CD4-positive, alpha-beta T cell (primary cell): Measurements from ENCODE around the gene PRMT2. TPM values are rescaled to one million over a fixed set of nuclear protein-coding genes. Genes with fewer than 3 reads are reported as not detected.

Experiments
- ATAC-seq: fragments of 200-7000 bp; cut with Tn5 transposase; one replicate; pipeline ENCODE4 v1.10.0; 2022; ENCODE audit warnings: mild to moderate bottlenecking; ENCODE audit not compliant: poor library complexity
- CTCF ChIA-PET: fragments of 350-600 bp; sonication (Branson Sonifier 250); formaldehyde crosslinking; loops from one replicate; lab custom pipeline; 2021; ENCODE audit warnings: antibody characterized with exemption, inconsistent platforms; lab: Charles Lee
- POLR2A ChIA-PET: fragments of 350-600 bp; sonication (Branson Sonifier 250); formaldehyde crosslinking; loops from one replicate; lab custom pipeline; 2021; ENCODE audit warnings: antibody characterized with exemption, inconsistent platforms; lab: Charles Lee
- DNase-seq, 14 experiments: peaks; one replicate each; pipeline ENCODE4 v3.0.0-alpha.2; 2013 to 2020; ENCODE audit warnings: mixed read lengths in 2 of 14
- H3K27ac ChIP-seq, 2 donors: one replicate each; pipeline versions ENCODE4 v1.5.1 to v1.7.0; 2013; ENCODE audit warnings: low read length in 2 of 2, low read depth in 1 of 2, mild to moderate bottlenecking in 1 of 2
- H3K27me3 ChIP-seq, 2 experiments: 1 replicate in 1 of 2; 2 replicates in 1 of 2; pipeline versions ENCODE4 v1.6.1 to v1.7.0; 2013; ENCODE audit warnings: low read length in 2 of 2, control low read depth in 1 of 2, mild to moderate bottlenecking in 1 of 2, moderate library complexity in 1 of 2; ENCODE audit not compliant: insufficient read depth in 2 of 2, control insufficient read depth in 1 of 2
- H3K36me3 ChIP-seq: one replicate; pipeline ENCODE4 v1.6.1; 2013; ENCODE audit warnings: low read length, control low read depth; ENCODE audit not compliant: insufficient read depth
- H3K4me1 ChIP-seq: one replicate; pipeline ENCODE4 v1.6.1; 2013; ENCODE audit warnings: low read length, control low read depth; ENCODE audit not compliant: insufficient read depth
- H3K4me3 ChIP-seq: one replicate; pipeline ENCODE4 v1.5.1; 2013; ENCODE audit warnings: mild to moderate bottlenecking, low read length, moderate library complexity
- H3K9me3 ChIP-seq, 2 experiments: 1 replicate in 1 of 2; 2 replicates in 1 of 2; pipeline versions ENCODE4 v1.6.1 to v1.7.0; 2013; ENCODE audit warnings: low read length in 2 of 2, mild to moderate bottlenecking in 2 of 2, control low read depth in 1 of 2, moderate library complexity in 1 of 2; ENCODE audit not compliant: control insufficient read depth in 1 of 2, insufficient read depth in 1 of 2
- H3K27ac Mint-ChIP-seq: one replicate; pipeline ENCODE4 v1.8.0; 2020; ENCODE audit warnings: mixed read lengths
- H3K27me3 Mint-ChIP-seq: one replicate; pipeline ENCODE4 v1.8.0; 2021; ENCODE audit warnings: mixed read lengths
- H3K36me3 Mint-ChIP-seq: one replicate; pipeline ENCODE4 v1.8.0; 2021; ENCODE audit warnings: low read depth, mixed read lengths
- H3K4me1 Mint-ChIP-seq: one replicate; pipeline ENCODE4 v1.8.0; 2021; ENCODE audit warnings: low read depth, mixed read lengths
- H3K4me3 Mint-ChIP-seq: one replicate; pipeline ENCODE4 v1.8.0; 2020; ENCODE audit warnings: mild to moderate bottlenecking, mixed read lengths
- H3K9me3 Mint-ChIP-seq: one replicate; pipeline ENCODE4 v1.8.0; 2020; ENCODE audit warnings: mixed read lengths
- CTCF ChIP-seq: fragments of 200-600 bp; IDR thresholded peaks from one replicate; pipeline ENCODE4 v1.8.0; 2022; ENCODE audit warnings: antibody characterized with exemption, mild to moderate bottlenecking
- intact Hi-C, 2 experiments: fragments of 100-400 bp; cut with DNase I in 1 of 2; cut with micrococcal nuclease in 1 of 2; formaldehyde crosslinking; loops; one replicate each; pipeline versions ENCODE4 v1.15.1 to v1.9.0; 2023 to 2025; cut with DNase I, micrococcal nuclease
- total RNA-seq, 174 experiments: library from RNA in 2 of 174; stranded (reverse) in 2 of 174; gene quantifications; one replicate each; pipeline ENCODE4 v1.2.3 and lab custom pipeline; 2021 to 2026

PRMT2 gene
- total RNA-seq, 2 experiments from 2014 or later: 97.1 to 101 TPM

GRCh38 chr21:46604329-46604974 lies 31.0 kb upstream of the PRMT2 start:
- Histone ChIP-seq H3K27ac (no peak overlapping the region), H3K36me3 (no peaks in the 10 kb centered on the region), H3K27me3 (no peaks in the 10 kb centered on the region), H3K9me3 (no peaks in the 10 kb centered on the region), H3K4me1 (peaks cover 31% of the 10 kb centered on the region), H3K4me3 (no peak overlapping the region)
- POLR2A ChIA-PET: interaction anchor here (0.7 to 2.9 kb wide), 5 partner anchors 11 to 145 kb away, joined by 4 to 18 read pairs (median 5); partner anchors contain the start of gene PRMT2
- TF ChIP-seq CTCF: no peak
- no peaks in the 10 kb centered on the region for H3K36me3 Mint-ChIP-seq
- H3K27ac Mint-ChIP-seq: peak overlapping the region; percentile 64
- no peak for DNase-seq
- H3K9me3 Mint-ChIP-seq: no peaks in the 10 kb centered on the region
- H3K27me3 Mint-ChIP-seq: no peaks in the 10 kb centered on the region
- ATAC-seq: no peak
- intact Hi-C loops: no loop called here
- CTCF ChIA-PET: no interaction called here
- no peak overlapping the region for H3K4me3 Mint-ChIP-seq
- H3K4me1 Mint-ChIP-seq: peaks cover 66% of the 10 kb centered on the region

GRCh38 chr21:46604975-46605766 lies 30.3 kb upstream of the PRMT2 start, which contains the start of gene S100B:
S100B (minus strand) TSS chr21:46605082; CDS start chr21:46602415, 2,667 bp downstream.
- Histone ChIP-seq H3K27ac (peak within 1 kb of the TSS in 1 of 2 donors; percentile 11), H3K4me1 (peaks cover 30% of the 10 kb centered on the region), H3K36me3 (no peaks in the 10 kb centered on the region), H3K27me3 (no peaks in the 10 kb centered on the region), H3K4me3 (no peak within 1 kb of the TSS), H3K9me3 (peaks cover 0 to 4% of the 10 kb centered on the region in 2 experiments)
- no peak for TF ChIP-seq CTCF
- intact Hi-C loops: no loop called here
- CTCF ChIA-PET: no interaction called here
- Mint-ChIP-seq H3K9me3 (no peaks in the 10 kb centered on the region), H3K27me3 (no peaks in the 10 kb centered on the region), H3K4me3 (peak within 1 kb of the TSS; percentile 55), H3K4me1 (peaks cover 59% of the 10 kb centered on the region), H3K36me3 (no peaks in the 10 kb centered on the region), H3K27ac (peak within 1 kb of the TSS; percentile 64)
- DNase-seq: peak in 4 of 14 experiments; percentile 13 to 31 (median 25)
- POLR2A ChIA-PET: interaction anchor here (0.6 to 2.9 kb wide), 8 partner anchors 10 to 146 kb away, joined by 3 to 18 read pairs (median 4); partner anchors contain the start of gene PRMT2
- peak; percentile 62 for ATAC-seq

GRCh38 chr21:46605767-46606426 lies 29.6 kb upstream of the PRMT2 start:
- ATAC-seq (peak; percentile 93), DNase-seq (peak; percentile 13 to 76 (median 45))
- no peak for TF ChIP-seq CTCF
- CTCF ChIA-PET: no interaction called here
- Mint-ChIP-seq H3K4me3 (peak overlapping the region; percentile 38), H3K9me3 (peaks cover 1% of the 10 kb centered on the region), H3K36me3 (peaks cover 2% of the 10 kb centered on the region), H3K27ac (peak overlapping the region; percentile 64), H3K4me1 (peaks cover 57% of the 10 kb centered on the region), H3K27me3 (no peaks in the 10 kb centered on the region)
- peaks cover 30% of the 10 kb centered on the region for H3K4me1 ChIP-seq
- POLR2A ChIA-PET: interaction anchor here (0.6 to 2.9 kb wide), 8 partner anchors 9 to 146 kb away, joined by 3 to 18 read pairs (median 4); partner anchors contain the start of gene PRMT2
- intact Hi-C loops: loop anchor here in 1 of 2 experiments (2.0 kb wide), 1 partner anchor 17 kb away; no protein-coding TSS in a partner anchor
- H3K27ac ChIP-seq: peak overlapping the region in 1 of 2 donors; percentile 11
- H3K27me3 ChIP-seq: no peaks in the 10 kb centered on the region
- peaks cover 5 to 11% of the 10 kb centered on the region in 2 experiments for H3K9me3 ChIP-seq
- no peaks in the 10 kb centered on the region for H3K36me3 ChIP-seq
- H3K4me3 ChIP-seq: no peak overlapping the region
